ENCODE results near the gene CPNE4.
"Not testable (repeated sequence)": the region's sequence is repeated elsewhere in the genome, so short reads cannot be mapped to it uniquely, and the experiment has no call there.

CPNE4 gene

GRCh38 chr3:131957980-131958379 is 76.8 kb downstream of the CPNE4 start:
- no peak for DNase-seq

- no peak for DNase-seq
Measured at GRCh38 chr3:131957511-131957910, 77.3 kb downstream of the CPNE4 start.

GRCh38 chr3:131948806-131949205 is 86.0 kb downstream of the CPNE4 start:
- no peak for DNase-seq

- DNase-seq, result no peak
Measured at GRCh38 chr3:131944676-131945075, 90.1 kb downstream of the CPNE4 start.

GRCh38 chr3:131933665-131934064 is 101.1 kb downstream of the CPNE4 start:
- no peak for DNase-seq

- DNase-seq, result no peak
Measured at GRCh38 chr3:131928593-131928992, 106.2 kb downstream of the CPNE4 start.

GRCh38 chr3:131925571-131925970 is 109.2 kb downstream of the CPNE4 start:
- no peak for DNase-seq

GRCh38 chr3:131922356-131922755 is 112.5 kb downstream of the CPNE4 start:
- no peak for DNase-seq

GRCh38 chr3:131917006-131917405 is 117.8 kb downstream of the CPNE4 start:
- no peak for DNase-seq

GRCh38 chr3:131914090-131914691 is 120.6 kb downstream of the CPNE4 start:
- DNase-seq, result no peak

GRCh38 chr3:131912255-131912654 is 122.6 kb downstream of the CPNE4 start:
- no peak for DNase-seq

- DNase-seq, result no peak
Measured at GRCh38 chr3:131907796-131908195, 127.0 kb downstream of the CPNE4 start.

GRCh38 chr3:131903988-131904415 is 130.8 kb downstream of the CPNE4 start:
- DNase-seq, result no peak

GRCh38 chr3:131901686-131902085 is 133.1 kb downstream of the CPNE4 start:
- no peak for DNase-seq

- DNase-seq, result no peak
Measured at GRCh38 chr3:131900891-131901290, 133.9 kb downstream of the CPNE4 start.

- DNase-seq, result no peak
Measured at GRCh38 chr3:131899021-131899420, 135.8 kb downstream of the CPNE4 start.

GRCh38 chr3:131898346-131898745 is 136.5 kb downstream of the CPNE4 start:
- no peak for DNase-seq

- no peak for DNase-seq
Measured at GRCh38 chr3:131896285-131896684, 138.5 kb downstream of the CPNE4 start.

GRCh38 chr3:131895766-131896165 is 139.0 kb downstream of the CPNE4 start:
- no peak for DNase-seq

GRCh38 chr3:131892331-131892730 is 142.5 kb downstream of the CPNE4 start:
- DNase-seq, result no peak

- not testable (repeated sequence) for DNase-seq
Measured at GRCh38 chr3:131885871-131886270, 148.9 kb downstream of the CPNE4 start.

- DNase-seq, result no peak
Measured at GRCh38 chr3:131883711-131884407, 151.0 kb downstream of the CPNE4 start.

- no peak for DNase-seq
Measured at GRCh38 chr3:131883086-131883485, 151.7 kb downstream of the CPNE4 start.

GRCh38 chr3:131881777-131882176 is 153.0 kb downstream of the CPNE4 start:
- DNase-seq, result no peak

GRCh38 chr3:131880948-131881347 is 153.9 kb downstream of the CPNE4 start:
- no peak for DNase-seq
